ENCODE results near the gene SPATC1L.

Gene SPATC1L

GRCh38 chr21:46222436-46223116 is 38.3 kb upstream of the SPATC1L start:
- no peaks in the 10 kb centered on the region for H3K9me3 ChIP-seq (ENCODE audit: control insufficient read depth, insufficient read depth, low read depth, low read length)
- H3K9ac ChIP-seq (ENCODE audit: low read length), result no peak overlapping the region
- H3K27ac ChIP-seq (ENCODE audit: low read depth, low read length), result no peak overlapping the region
- no peaks in the 10 kb centered on the region for H3K27me3 ChIP-seq (ENCODE audit: control insufficient read depth, insufficient read depth, low read length)
- H3K4me3 ChIP-seq (ENCODE audit: low read depth, low read length), result no peak overlapping the region
- peaks cover 3% of the 10 kb centered on the region; the same call in 1 of the 2 replicates for H3K4me1 ChIP-seq (ENCODE audit: control insufficient read depth, insufficient read depth, low read length)
- H3K36me3 ChIP-seq (ENCODE audit: control insufficient read depth, insufficient read depth, low read length), result peaks cover 57% of the 10 kb centered on the region

DNA sequence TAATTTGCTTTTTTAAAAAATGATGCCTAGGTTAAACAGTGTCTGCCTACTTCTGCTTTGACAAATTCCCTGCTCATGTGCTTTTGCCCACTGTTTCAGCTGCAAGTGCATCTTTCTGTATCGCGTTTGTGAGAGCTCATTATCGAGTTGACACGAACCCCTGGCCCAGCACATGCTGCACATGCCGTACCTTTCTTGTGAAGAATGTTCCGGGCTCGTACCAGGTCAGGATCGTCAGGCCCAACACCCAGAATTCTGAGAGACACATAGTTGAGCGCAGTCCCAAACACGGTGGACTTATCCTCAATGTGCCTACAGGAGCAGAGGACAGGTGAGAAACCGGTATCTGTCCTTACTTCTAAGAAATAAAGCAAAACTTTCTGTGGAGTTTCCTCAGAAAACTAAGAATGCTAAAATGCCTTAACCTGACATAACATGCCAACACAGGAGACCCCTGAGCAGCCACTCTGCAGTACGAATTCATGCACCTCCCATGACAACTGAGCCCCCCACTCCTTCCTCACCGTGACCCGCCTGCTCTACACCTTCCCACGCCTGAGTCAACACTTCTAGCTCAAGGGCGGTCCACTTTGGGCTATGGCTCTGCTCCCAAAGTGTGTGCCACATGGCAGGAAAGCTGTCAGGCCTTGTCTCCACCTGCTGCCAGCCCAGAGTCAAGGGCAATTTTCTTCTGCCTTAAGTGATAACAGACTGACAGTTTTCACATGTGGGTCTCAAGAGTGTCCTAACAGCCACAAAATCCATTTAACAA is 37.6 kb upstream of the SPATC1L start:
- Histone ChIP-seq H3K27me3 (ENCODE audit: control insufficient read depth, insufficient read depth, low read length) (no peaks in the 10 kb centered on the region), H3K36me3 (ENCODE audit: control insufficient read depth, insufficient read depth, low read length) (peaks cover 58% of the 10 kb centered on the region)

DNA sequence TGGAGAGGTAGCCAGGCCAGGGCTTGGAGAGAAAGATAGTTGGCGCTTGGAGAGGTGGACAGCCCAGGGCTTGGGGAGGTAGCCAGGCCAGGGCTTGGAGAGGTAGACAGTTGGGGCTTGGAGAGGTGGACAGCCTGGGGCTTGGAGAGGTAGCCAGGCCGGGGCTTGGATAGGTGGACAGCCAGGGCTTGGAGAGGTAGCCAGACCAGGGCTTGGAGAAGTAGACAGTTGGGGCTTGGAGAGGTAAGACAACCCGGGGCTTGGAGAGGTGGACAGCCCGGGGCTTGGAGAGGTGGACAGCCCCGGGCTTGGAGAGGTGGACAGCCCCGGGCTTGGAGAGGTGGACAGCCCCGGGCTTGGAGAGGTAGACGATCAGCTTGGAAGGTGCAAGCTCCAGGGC is 36.6 kb upstream of the SPATC1L start:
- peaks cover 61% of the 10 kb centered on the region for H3K36me3 ChIP-seq (ENCODE audit: control insufficient read depth, insufficient read depth, low read length)
- H3K27ac ChIP-seq (ENCODE audit: low read depth, low read length), result no peak overlapping the region
- no peak overlapping the region for H3K9ac ChIP-seq (ENCODE audit: low read length)

More for the DNA sequence above, 37.6 kb upstream of the SPATC1L start:
- Histone ChIP-seq H3K4me3 (ENCODE audit: low read depth, low read length) (no peak overlapping the region), H3K4me1 (ENCODE audit: control insufficient read depth, insufficient read depth, low read length) (no peaks in the 10 kb centered on the region; the same call in 1 of the 2 replicates), H3K9me3 (ENCODE audit: control insufficient read depth, insufficient read depth, low read depth, low read length) (no peaks in the 10 kb centered on the region), H3K9ac (ENCODE audit: low read length) (no peak overlapping the region), H3K27ac (ENCODE audit: low read depth, low read length) (no peak overlapping the region)

DNA sequence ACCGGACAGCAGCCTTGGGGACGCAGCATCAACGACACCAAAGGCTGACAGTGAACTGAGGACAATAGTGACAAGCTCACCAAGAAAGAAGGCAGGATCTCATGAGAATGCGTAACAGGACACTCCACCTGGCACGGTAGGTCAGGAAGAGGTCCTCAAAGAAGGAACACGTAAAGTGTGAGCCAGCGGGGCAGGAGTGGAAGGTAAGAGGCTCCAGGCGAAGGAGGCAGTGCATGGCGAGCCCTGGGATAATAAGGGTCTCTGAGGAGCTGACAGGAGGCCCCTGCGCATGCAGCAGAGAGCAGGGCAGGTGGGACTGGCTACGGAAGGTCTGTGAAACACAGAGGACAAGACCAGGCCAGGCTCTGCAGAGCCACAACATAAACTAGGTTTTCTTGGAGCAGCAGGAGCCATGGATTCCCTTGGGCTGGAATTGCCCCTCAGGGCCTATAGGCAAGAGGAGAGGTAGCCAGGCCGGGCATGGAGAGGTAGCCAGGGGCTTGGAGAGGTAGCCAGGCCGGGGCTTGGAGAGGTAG is 36.1 kb upstream of the SPATC1L start:
- no peaks in the 10 kb centered on the region for H3K9me3 ChIP-seq (ENCODE audit: control insufficient read depth, insufficient read depth, low read depth, low read length)
- H3K27me3 ChIP-seq (ENCODE audit: control insufficient read depth, insufficient read depth, low read length), result no peaks in the 10 kb centered on the region
- peaks cover 66% of the 10 kb centered on the region for H3K36me3 ChIP-seq (ENCODE audit: control insufficient read depth, insufficient read depth, low read length)
- H3K9ac ChIP-seq (ENCODE audit: low read length), result no peak overlapping the region
- H3K4me1 ChIP-seq (ENCODE audit: control insufficient read depth, insufficient read depth, low read length), result no peaks in the 10 kb centered on the region
- H3K27ac ChIP-seq (ENCODE audit: low read depth, low read length), result no peak overlapping the region
- H3K4me3 ChIP-seq (ENCODE audit: low read depth, low read length), result no peak overlapping the region

More for the DNA sequence above, 36.6 kb upstream of the SPATC1L start:
- Histone ChIP-seq H3K9me3 (ENCODE audit: control insufficient read depth, insufficient read depth, low read depth, low read length) (no peaks in the 10 kb centered on the region), H3K4me1 (ENCODE audit: control insufficient read depth, insufficient read depth, low read length) (no peaks in the 10 kb centered on the region), H3K4me3 (ENCODE audit: low read depth, low read length) (no peak overlapping the region), H3K27me3 (ENCODE audit: control insufficient read depth, insufficient read depth, low read length) (no peaks in the 10 kb centered on the region)

DNA sequence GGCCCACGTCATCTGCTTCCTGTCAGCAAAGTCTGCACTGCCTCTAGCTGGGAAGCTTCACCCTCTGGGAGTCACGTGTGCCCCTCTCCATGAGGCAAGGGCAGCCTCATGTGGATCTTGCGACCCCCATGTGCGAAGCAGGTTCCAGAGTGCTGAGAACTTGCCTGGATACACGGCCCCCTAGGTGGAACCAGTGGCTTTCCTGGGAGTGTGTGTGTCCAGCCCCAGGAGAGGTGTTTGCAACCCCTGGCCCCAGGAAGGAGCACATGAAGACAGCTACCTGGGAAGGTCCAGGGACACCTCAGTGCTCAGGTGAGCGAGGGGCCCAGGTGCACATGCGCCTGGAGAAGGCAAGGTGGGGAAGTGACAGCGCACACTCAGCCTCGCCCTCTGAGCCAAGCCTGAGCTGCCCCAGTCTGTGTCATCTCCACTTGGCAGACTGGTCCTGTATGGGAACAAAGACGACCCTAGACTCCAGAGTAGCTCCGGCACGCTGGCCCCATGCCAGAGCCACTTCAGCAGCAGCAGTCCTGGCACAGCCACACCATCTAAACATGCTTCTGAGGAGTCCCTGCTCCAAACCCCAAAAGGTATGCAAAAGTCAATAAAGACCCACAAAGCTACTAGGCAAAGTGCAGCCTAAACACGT is 35.5 kb upstream of the SPATC1L start:
- H3K9me3 ChIP-seq (ENCODE audit: control insufficient read depth, insufficient read depth, low read depth, low read length), result no peaks in the 10 kb centered on the region
- no peaks in the 10 kb centered on the region for H3K4me1 ChIP-seq (ENCODE audit: control insufficient read depth, insufficient read depth, low read length)
- peaks cover 71% of the 10 kb centered on the region for H3K36me3 ChIP-seq (ENCODE audit: control insufficient read depth, insufficient read depth, low read length)
- no peak overlapping the region for H3K27ac ChIP-seq (ENCODE audit: low read depth, low read length)
- H3K27me3 ChIP-seq (ENCODE audit: control insufficient read depth, insufficient read depth, low read length), result no peaks in the 10 kb centered on the region
- H3K4me3 ChIP-seq (ENCODE audit: low read depth, low read length), result no peak overlapping the region
- H3K9ac ChIP-seq (ENCODE audit: low read length), result peak overlapping the region; percentile 6

DNA sequence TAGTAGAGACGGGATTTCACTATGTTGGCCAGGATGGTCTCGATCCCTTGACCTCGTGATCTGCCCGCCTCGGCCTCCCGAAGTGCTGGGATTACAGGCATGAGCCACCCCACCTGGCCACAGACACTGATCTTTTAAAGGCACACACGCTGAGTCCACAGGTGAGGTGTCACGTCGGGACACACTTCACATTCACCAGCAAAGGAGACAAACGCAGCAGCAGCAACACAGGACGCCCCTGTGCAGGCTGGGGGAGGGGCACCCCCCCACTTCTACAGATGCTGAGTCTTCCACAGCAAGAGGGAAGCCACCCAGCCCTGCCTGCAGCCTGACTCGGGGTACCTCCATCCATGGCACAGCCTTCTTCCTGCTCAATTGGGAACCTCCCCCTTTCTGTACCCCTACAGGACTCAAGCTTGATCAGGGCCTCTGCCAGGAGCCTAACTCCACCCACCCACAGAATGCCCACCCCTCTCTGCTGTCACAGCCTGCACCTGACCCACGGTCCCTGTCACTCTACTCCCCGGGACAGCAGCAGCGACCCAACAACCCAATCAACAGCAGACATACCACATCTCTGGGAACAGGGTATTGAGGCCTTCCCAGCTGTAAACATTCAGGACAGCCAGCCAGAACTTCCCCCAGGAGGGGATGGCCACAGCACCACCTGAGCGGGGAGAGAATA is 34.8 kb upstream of the SPATC1L start:
- no peaks in the 10 kb centered on the region for H3K27me3 ChIP-seq (ENCODE audit: control insufficient read depth, insufficient read depth, low read length)
- no peaks in the 10 kb centered on the region for H3K4me1 ChIP-seq (ENCODE audit: control insufficient read depth, insufficient read depth, low read length)
- H3K4me3 ChIP-seq (ENCODE audit: low read depth, low read length), result no peak overlapping the region
- H3K9me3 ChIP-seq (ENCODE audit: control insufficient read depth, insufficient read depth, low read depth, low read length), result no peaks in the 10 kb centered on the region
- H3K36me3 ChIP-seq (ENCODE audit: control insufficient read depth, insufficient read depth, low read length), result peaks cover 77% of the 10 kb centered on the region
- no peak overlapping the region for H3K27ac ChIP-seq (ENCODE audit: low read depth, low read length)
- peak overlapping the region; percentile 6 for H3K9ac ChIP-seq (ENCODE audit: low read length)

DNA sequence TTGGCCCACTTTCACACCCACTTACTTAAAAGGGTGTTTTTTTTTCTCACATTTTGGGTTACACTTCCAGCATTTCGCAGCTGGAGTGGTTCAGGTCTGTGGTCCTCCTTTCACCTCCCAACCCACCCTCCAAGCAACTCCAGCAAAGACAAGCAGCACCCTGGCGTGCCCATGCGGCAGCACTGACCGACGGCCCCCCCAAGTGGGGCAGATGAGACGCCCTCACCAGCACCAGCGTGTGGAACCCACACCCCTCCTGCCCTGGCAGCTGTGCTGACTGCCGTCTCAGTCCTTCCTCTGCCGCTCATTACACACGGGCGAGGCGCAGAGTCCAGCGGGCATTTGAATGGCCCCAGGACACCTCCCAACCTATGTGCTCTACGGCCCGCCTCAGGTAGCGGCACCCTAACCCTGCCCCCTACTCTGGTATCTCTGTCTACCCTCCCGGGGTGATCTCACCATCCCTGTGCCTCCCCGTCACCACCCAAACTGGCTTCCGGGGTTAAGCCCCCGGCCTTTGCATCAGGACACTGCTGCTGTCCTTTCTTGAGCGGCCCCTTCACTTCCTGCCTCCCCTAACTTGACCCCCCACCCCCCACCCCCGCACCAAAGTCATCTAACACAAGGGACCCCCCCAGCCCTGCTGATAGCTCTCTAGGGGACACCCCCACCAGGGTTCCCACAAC is 33.4 kb upstream of the SPATC1L start:
- Histone ChIP-seq H3K27ac (ENCODE audit: low read depth, low read length) (no peak overlapping the region), H3K9me3 (ENCODE audit: control insufficient read depth, insufficient read depth, low read depth, low read length) (no peaks in the 10 kb centered on the region), H3K4me3 (ENCODE audit: low read depth, low read length) (no peak overlapping the region), H3K27me3 (ENCODE audit: control insufficient read depth, insufficient read depth, low read length) (no peaks in the 10 kb centered on the region), H3K36me3 (ENCODE audit: control insufficient read depth, insufficient read depth, low read length) (peaks cover 84% of the 10 kb centered on the region), H3K9ac (ENCODE audit: low read length) (no peak overlapping the region), H3K4me1 (ENCODE audit: control insufficient read depth, insufficient read depth, low read length) (no peaks in the 10 kb centered on the region)

DNA sequence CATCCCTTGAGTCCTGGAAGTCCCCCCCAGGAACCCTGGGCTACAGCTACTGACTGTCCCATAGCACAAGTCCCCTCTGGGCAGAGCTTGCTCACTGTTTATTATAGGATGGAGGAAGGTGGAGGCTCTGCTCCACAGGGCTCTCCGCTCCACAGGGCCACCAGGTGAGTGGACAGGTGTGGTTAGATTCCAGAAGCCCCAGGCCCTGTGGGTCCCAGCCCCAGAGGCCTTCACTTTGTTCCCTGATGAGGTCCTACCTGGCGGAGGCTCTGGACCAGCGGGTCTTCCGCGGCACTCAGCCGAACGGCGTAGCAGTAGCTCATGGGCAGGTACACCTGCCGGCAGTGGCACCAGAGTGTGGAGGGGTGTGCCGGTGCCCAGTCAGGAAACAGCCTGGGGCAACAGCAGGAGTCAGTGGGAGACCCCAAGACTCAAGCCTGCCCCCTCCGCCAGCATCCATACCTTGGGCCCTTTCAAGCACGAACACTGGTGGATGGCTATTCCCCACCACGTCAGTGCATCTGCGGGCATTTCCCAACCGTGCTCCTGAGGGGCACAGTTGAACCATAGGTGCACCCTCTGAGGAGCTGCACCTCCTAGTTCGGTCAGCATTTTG is 32.0 kb upstream of the SPATC1L start:
- peaks cover 84% of the 10 kb centered on the region for H3K36me3 ChIP-seq (ENCODE audit: control insufficient read depth, insufficient read depth, low read length)
- H3K27me3 ChIP-seq (ENCODE audit: control insufficient read depth, insufficient read depth, low read length), result no peaks in the 10 kb centered on the region
- no peak overlapping the region for H3K4me3 ChIP-seq (ENCODE audit: low read depth, low read length)
- no peak overlapping the region for H3K9ac ChIP-seq (ENCODE audit: low read length)
- no peaks in the 10 kb centered on the region for H3K4me1 ChIP-seq (ENCODE audit: control insufficient read depth, insufficient read depth, low read length)
- no peak overlapping the region for H3K27ac ChIP-seq (ENCODE audit: low read depth, low read length)
- no peaks in the 10 kb centered on the region for H3K9me3 ChIP-seq (ENCODE audit: control insufficient read depth, insufficient read depth, low read depth, low read length)

DNA sequence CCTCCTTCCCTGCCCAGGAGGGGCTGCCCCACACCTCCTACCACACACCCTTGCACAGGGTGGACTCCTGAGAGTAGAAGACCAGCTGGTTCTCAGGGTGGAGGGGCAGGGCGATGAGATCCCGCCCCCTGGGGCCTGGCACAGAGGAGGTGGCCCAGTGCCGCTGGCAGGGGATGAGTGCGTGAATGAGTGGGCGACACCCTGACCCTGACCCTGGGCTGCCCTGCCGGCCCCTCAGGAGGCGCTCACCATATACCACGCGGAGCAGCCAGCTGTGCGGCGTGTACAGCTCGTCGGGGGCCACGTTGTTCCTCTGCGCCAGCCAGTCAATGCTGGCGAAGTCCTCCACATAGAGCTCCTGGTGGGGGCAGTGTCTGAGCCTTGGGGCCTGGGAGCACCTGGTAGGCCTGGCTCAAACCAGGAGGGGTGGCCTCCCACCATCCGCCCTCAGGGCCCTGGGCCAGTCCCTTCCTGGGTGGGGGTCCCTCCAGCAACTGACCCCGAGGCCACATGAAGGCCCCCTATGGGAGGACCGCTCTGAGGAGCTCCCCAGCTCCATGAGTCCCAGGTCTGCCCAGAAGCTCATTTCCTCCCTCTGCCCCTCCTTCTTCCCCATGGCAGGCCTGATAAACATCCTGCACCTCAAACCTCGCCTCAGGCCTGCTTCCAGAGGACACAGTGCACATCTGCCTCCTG is 31.3 kb upstream of the SPATC1L start:
- Histone ChIP-seq H3K9me3 (ENCODE audit: control insufficient read depth, insufficient read depth, low read depth, low read length) (no peaks in the 10 kb centered on the region), H3K4me3 (ENCODE audit: low read depth, low read length) (no peak overlapping the region), H3K27me3 (ENCODE audit: control insufficient read depth, insufficient read depth, low read length) (no peaks in the 10 kb centered on the region), H3K36me3 (ENCODE audit: control insufficient read depth, insufficient read depth, low read length) (peaks cover 82% of the 10 kb centered on the region), H3K4me1 (ENCODE audit: control insufficient read depth, insufficient read depth, low read length) (no peaks in the 10 kb centered on the region), H3K9ac (ENCODE audit: low read length) (no peak overlapping the region), H3K27ac (ENCODE audit: low read depth, low read length) (no peak overlapping the region)
